Astrocyte (in vitro differentiated cells and primary cell): ENCODE results near the gene CBLIF. TPM values are rescaled to one million over a fixed set of nuclear protein-coding genes. Genes with fewer than 3 reads are reported as not detected.

Experiments used
- DNase-seq: peaks from one replicate; pipeline ENCODE4 v3.0.0-alpha.2; 2010; ENCODE audit warnings: low read depth
- FAIRE-seq: peaks from 2 replicates; lab custom pipeline; 2011; peaks lifted over from hg19 to GRCh38; lab: Jason Lieb, UNC
- H2AFZ ChIP-seq: 2 replicates; pipeline ENCODE4 v1.6.0; 2012; ENCODE audit warnings: low read depth, low read length, inconsistent platforms
- H3K27ac ChIP-seq: 2 replicates; pipeline ENCODE4 v1.5.1; 2011; ENCODE audit warnings: low read depth, low read length, inconsistent platforms
- H3K27me3 ChIP-seq: 2 replicates; pipeline ENCODE4 v1.6.0; 2011; ENCODE audit warnings: low read length, inconsistent platforms; ENCODE audit not compliant: insufficient read depth
- H3K36me3 ChIP-seq: 2 replicates; pipeline ENCODE4 v1.5.1; 2011; ENCODE audit warnings: low read length, inconsistent platforms; ENCODE audit not compliant: insufficient read depth
- H3K4me1 ChIP-seq: 2 replicates; pipeline ENCODE4 v1.5.1; 2011; ENCODE audit warnings: low read length, inconsistent platforms; ENCODE audit not compliant: insufficient read depth
- H3K4me2 ChIP-seq: 2 replicates; pipeline ENCODE4 v1.6.0; 2012; ENCODE audit warnings: low read length, inconsistent platforms
- H3K4me3 ChIP-seq: 2 replicates; pipeline ENCODE4 v1.5.1; 2011; ENCODE audit warnings: low read depth, mild to moderate bottlenecking, low read length, inconsistent platforms; ENCODE audit not compliant: insufficient read depth
- H3K79me2 ChIP-seq: 2 replicates; pipeline ENCODE4 v1.6.0; 2012; ENCODE audit warnings: mild to moderate bottlenecking, low read length, inconsistent platforms; ENCODE audit not compliant: insufficient read depth
- H3K9ac ChIP-seq: 2 replicates; pipeline ENCODE4 v1.6.0; 2012; ENCODE audit warnings: mild to moderate bottlenecking, low read length, inconsistent platforms
- H3K9me3 ChIP-seq: 2 replicates; pipeline ENCODE4 v1.5.1; 2012; ENCODE audit warnings: low read depth, mild to moderate bottlenecking, low read length, inconsistent platforms; ENCODE audit not compliant: insufficient read depth
- H4K20me1 ChIP-seq: 2 replicates; pipeline ENCODE4 v1.6.0; 2012; ENCODE audit warnings: low read length, inconsistent platforms; ENCODE audit not compliant: insufficient read depth
- H3K27ac Mint-ChIP-seq: one replicate; pipeline ENCODE4 v1.8.0; 2021; ENCODE audit warnings: mild to moderate bottlenecking, mixed read lengths; ENCODE audit not compliant: unreplicated experiment
- H3K27me3 Mint-ChIP-seq: one replicate; pipeline ENCODE4 v1.8.0; 2021; ENCODE audit warnings: low read depth, mixed read lengths; ENCODE audit not compliant: unreplicated experiment
- H3K36me3 Mint-ChIP-seq: one replicate; pipeline ENCODE4 v1.8.0; 2021; ENCODE audit warnings: low read depth, mixed read lengths; ENCODE audit not compliant: unreplicated experiment
- H3K4me1 Mint-ChIP-seq: one replicate; pipeline ENCODE4 v1.8.0; 2021; ENCODE audit warnings: low read depth, mixed read lengths; ENCODE audit not compliant: unreplicated experiment
- H3K4me3 Mint-ChIP-seq: one replicate; pipeline ENCODE4 v1.8.0; 2021; ENCODE audit warnings: mild to moderate bottlenecking, moderate library complexity, mixed read lengths; ENCODE audit not compliant: unreplicated experiment
- H3K9me3 Mint-ChIP-seq: one replicate; pipeline ENCODE4 v1.8.0; 2021; ENCODE audit warnings: mild to moderate bottlenecking, mixed read lengths; ENCODE audit not compliant: unreplicated experiment
- CTCF ChIP-seq: IDR thresholded peaks from 2 replicates; pipeline ENCODE4 v1.5.1; 2011; ENCODE audit warnings: low read depth, mild to moderate bottlenecking, inconsistent platforms, low read length, moderate library complexity; ENCODE audit not compliant: insufficient read depth
- EZH2 ChIP-seq: IDR thresholded peaks from 2 replicates; pipeline ENCODE4 v1.6.1; 2012; ENCODE audit warnings: mild to moderate bottlenecking, low read length, inconsistent platforms; ENCODE audit not compliant: insufficient read depth
- total RNA-seq: library from RNA; stranded (reverse); gene quantifications from 2 replicates; pipeline ENCODE4 v1.2.1, GENCODE V29; 2021

Gene CBLIF
- total RNA-seq, 1 donor from 2014 or later: not detected

GRCh38 chr11:59883597-59883996, 38.3 kb upstream of the CBLIF start:
- H3K79me2 ChIP-seq: no peaks in the 10 kb centered on the region
- Mint-ChIP-seq H3K4me1 (no peaks in the 10 kb centered on the region), H3K27me3 (no peaks in the 10 kb centered on the region), H3K4me3 (no peak overlapping the region), H3K36me3 (no peaks in the 10 kb centered on the region), H3K27ac (no peak overlapping the region), H3K9me3 (peaks cover 8% of the 10 kb centered on the region)
- DNase-seq (no peak), FAIRE-seq (no peak)
- no peaks in the 10 kb centered on the region for H3K4me1 ChIP-seq
- H3K9me3 ChIP-seq: no peaks in the 10 kb centered on the region
- no peaks in the 10 kb centered on the region for H3K36me3 ChIP-seq
- H3K4me2 ChIP-seq: no peak overlapping the region
- H3K27me3 ChIP-seq: no peaks in the 10 kb centered on the region
- H3K27ac ChIP-seq: no peak overlapping the region
- no peak overlapping the region for H2AFZ ChIP-seq
- no peak overlapping the region for H3K4me3 ChIP-seq
- H4K20me1 ChIP-seq: no peaks in the 10 kb centered on the region
- no peak overlapping the region for H3K9ac ChIP-seq
- TF ChIP-seq CTCF: no peak
- TF ChIP-seq EZH2: no peak

GRCh38 chr11:59879567-59879966, 34.3 kb upstream of the CBLIF start:
- no peak overlapping the region for H3K27ac ChIP-seq
- TF ChIP-seq EZH2 (no peak), CTCF (no peak)
- Mint-ChIP-seq H3K36me3 (no peaks in the 10 kb centered on the region), H3K27ac (no peak overlapping the region), H3K4me1 (peaks cover 8% of the 10 kb centered on the region), H3K9me3 (no peaks in the 10 kb centered on the region), H3K4me3 (no peak overlapping the region), H3K27me3 (no peaks in the 10 kb centered on the region)
- DNase-seq: no peak
- H3K4me3 ChIP-seq: no peak overlapping the region
- H3K4me2 ChIP-seq: no peak overlapping the region
- H3K4me1 ChIP-seq: no peaks in the 10 kb centered on the region
- H3K36me3 ChIP-seq: no peaks in the 10 kb centered on the region
- no peak overlapping the region for H2AFZ ChIP-seq
- no peaks in the 10 kb centered on the region for H3K27me3 ChIP-seq
- FAIRE-seq: no peak
- H3K9me3 ChIP-seq: no peaks in the 10 kb centered on the region
- H3K9ac ChIP-seq: no peak overlapping the region
- no peaks in the 10 kb centered on the region for H4K20me1 ChIP-seq
- no peaks in the 10 kb centered on the region for H3K79me2 ChIP-seq

- H3K36me3 Mint-ChIP-seq: no peaks in the 10 kb centered on the region
- no peaks in the 10 kb centered on the region for H3K9me3 ChIP-seq
- H2AFZ ChIP-seq: no peak within 1 kb of the TSS
- no peak within 1 kb of the TSS for H3K27ac Mint-ChIP-seq
- H3K79me2 ChIP-seq: no peaks in the 10 kb centered on the region
- H4K20me1 ChIP-seq: no peaks in the 10 kb centered on the region
- TF ChIP-seq CTCF: no peak
- TF ChIP-seq EZH2: no peak
- FAIRE-seq (no peak), DNase-seq (no peak)
- H3K9ac ChIP-seq: no peak within 1 kb of the TSS
- no peak within 1 kb of the TSS for H3K27ac ChIP-seq
- H3K4me1 Mint-ChIP-seq: peaks cover 8% of the 10 kb centered on the region
- no peaks in the 10 kb centered on the region for H3K4me1 ChIP-seq
- H3K36me3 ChIP-seq: no peaks in the 10 kb centered on the region
- H3K9me3 Mint-ChIP-seq: no peaks in the 10 kb centered on the region
- no peak within 1 kb of the TSS for H3K4me2 ChIP-seq
- no peaks in the 10 kb centered on the region for H3K27me3 ChIP-seq
- H3K4me3 ChIP-seq: no peak within 1 kb of the TSS
- H3K4me3 Mint-ChIP-seq: no peak within 1 kb of the TSS
- H3K27me3 Mint-ChIP-seq: no peaks in the 10 kb centered on the region
Measured at GRCh38 chr11:59878575-59878974, 33.3 kb upstream of the CBLIF start, which contains the start of gene OOSP3. Gene OOSP3 (plus strand): TSS chr11:59878782. CDS start chr11:59878809, 27 bp downstream.
